Activated naive CD4-positive, alpha-beta T cell treated with anti-CD3 and anti-CD28 coated beads, Interleukin-2, amount 50 U/mL, for 72 hours (primary cell): ENCODE measurements around the gene NPDC1. TPM values are rescaled to one million over a fixed set of nuclear protein-coding genes. Genes with fewer than 3 reads are reported as not detected.

Experiments used
- ATAC-seq, 2 donors: fragments of 150-1000 bp; cut with Tn5 transposase; 2 replicates each; pipeline ENCODE4 v1.10.0; 2021; ENCODE audit warnings: mild to moderate bottlenecking in 2 of 2, moderate library complexity in 2 of 2
- DNase-seq, 2 donors: peaks; one replicate each; pipeline ENCODE4 v3.0.0; 2021 to 2022; ENCODE audit warnings: low spot score in 2 of 2
- H3K27ac Mint-ChIP-seq, 2 donors: one replicate each; pipeline ENCODE4 v1.8.0; 2022; ENCODE audit warnings: mild to moderate bottlenecking in 2 of 2, mixed read lengths in 2 of 2
- H3K36me3 Mint-ChIP-seq, 2 donors: one replicate each; pipeline ENCODE4 v1.8.0; 2022; ENCODE audit warnings: mixed read lengths in 2 of 2
- H3K9me3 Mint-ChIP-seq, 2 donors: one replicate each; pipeline ENCODE4 v1.8.0; 2022; ENCODE audit warnings: mixed read lengths in 2 of 2
- total RNA-seq, 2 donors: library from RNA; stranded (reverse); gene quantifications; one replicate each; pipeline ENCODE4 v1.2.3, GENCODE V29; 2022

Gene NPDC1
- total RNA-seq, 2 donors from 2014 or later: 29.4 to 34.2 TPM

GRCh38 chr9:137052293-137052692 is 6.3 kb upstream of the NPDC1 start:
- ATAC-seq (no peak), DNase-seq (no peak)
- Mint-ChIP-seq H3K27ac (no peak overlapping the region), H3K9me3 (no peaks in the 10 kb centered on the region), H3K36me3 (no peaks in the 10 kb centered on the region)

GRCh38 chr9:137051145-137051724 is 5.3 kb upstream of the NPDC1 start:
- Mint-ChIP-seq H3K9me3 (no peaks in the 10 kb centered on the region), H3K36me3 (no peaks in the 10 kb centered on the region), H3K27ac (no peak overlapping the region)
- ATAC-seq (no peak), DNase-seq (no peak)

- ATAC-seq (no peak), DNase-seq (no peak)
- Mint-ChIP-seq H3K36me3 (no peaks in the 10 kb centered on the region), H3K9me3 (no peaks in the 10 kb centered on the region), H3K27ac (no peak overlapping the region)
Observed at GRCh38 chr9:137050570-137050969, 4.6 kb upstream of the NPDC1 start.

- H3K27ac Mint-ChIP-seq: no peak overlapping the region
Observed at GRCh38 chr9:137049544-137050449, 3.8 kb upstream of the NPDC1 start.

GRCh38 chr9:137048655-137049543 is 2.9 kb upstream of the NPDC1 start:
- ATAC-seq: no peak
- H3K9me3 Mint-ChIP-seq: no peaks in the 10 kb centered on the region
- DNase-seq: no peak
- H3K27ac Mint-ChIP-seq: no peak overlapping the region
- no peaks in the 10 kb centered on the region for H3K36me3 Mint-ChIP-seq

More at GRCh38 chr9:137049544-137050449, 3.8 kb upstream of the NPDC1 start:
- peak; percentile 46 to 56 for ATAC-seq
- Mint-ChIP-seq H3K36me3 (no peaks in the 10 kb centered on the region), H3K9me3 (no peaks in the 10 kb centered on the region)
- peak in 1 of 2 donors; percentile 82 for DNase-seq

- Mint-ChIP-seq H3K36me3 (no peaks in the 10 kb centered on the region), H3K9me3 (no peaks in the 10 kb centered on the region), H3K27ac (no peak overlapping the region)
- peak; percentile 31 to 34 for ATAC-seq
- DNase-seq: no peak
Observed at GRCh38 chr9:137045294-137046087, 486 bp downstream of the NPDC1 start.

GRCh38 chr9:137044502-137045177 is 1.3 kb downstream of the NPDC1 start:
- no peak for ATAC-seq
- DNase-seq: no peak
- H3K9me3 Mint-ChIP-seq: no peaks in the 10 kb centered on the region
- no peaks in the 10 kb centered on the region for H3K36me3 Mint-ChIP-seq
- H3K27ac Mint-ChIP-seq: no peak overlapping the region

- DNase-seq (no peak), ATAC-seq (no peak)
- Mint-ChIP-seq H3K9me3 (no peaks in the 10 kb centered on the region), H3K27ac (no peak overlapping the region), H3K36me3 (no peaks in the 10 kb centered on the region)
Observed at GRCh38 chr9:137044037-137044436, 1.9 kb downstream of the NPDC1 start.

GRCh38 chr9:137042751-137043727 is 2.9 kb downstream of the NPDC1 start:
- Mint-ChIP-seq H3K27ac (no peak overlapping the region), H3K36me3 (no peaks in the 10 kb centered on the region)
- no peak for ATAC-seq

GRCh38 chr9:137041124-137041523 is 4.9 kb downstream of the NPDC1 start:
- Mint-ChIP-seq H3K36me3 (no peaks in the 10 kb centered on the region), H3K9me3 (no peaks in the 10 kb centered on the region), H3K27ac (no peak overlapping the region)
- DNase-seq (no peak), ATAC-seq (no peak)

More at GRCh38 chr9:137042751-137043727, 2.9 kb downstream of the NPDC1 start:
- DNase-seq: no peak
- no peaks in the 10 kb centered on the region for H3K9me3 Mint-ChIP-seq

GRCh38 chr9:137040568-137040967 is 5.4 kb downstream of the NPDC1 start:
- ATAC-seq (no peak), DNase-seq (no peak)
- no peaks in the 10 kb centered on the region for H3K9me3 Mint-ChIP-seq
- no peak overlapping the region for H3K27ac Mint-ChIP-seq
- H3K36me3 Mint-ChIP-seq: no peaks in the 10 kb centered on the region

- no peaks in the 10 kb centered on the region for H3K9me3 Mint-ChIP-seq
- H3K36me3 Mint-ChIP-seq: no peaks in the 10 kb centered on the region
Observed at GRCh38 chr9:137039611-137040366, 6.2 kb downstream of the NPDC1 start.

GRCh38 chr9:137038916-137039315 is 7.1 kb downstream of the NPDC1 start:
- no peak for ATAC-seq
- Mint-ChIP-seq H3K9me3 (no peaks in the 10 kb centered on the region), H3K27ac (no peak overlapping the region), H3K36me3 (no peaks in the 10 kb centered on the region)
- DNase-seq: no peak

More at GRCh38 chr9:137039611-137040366, 6.2 kb downstream of the NPDC1 start:
- no peak overlapping the region for H3K27ac Mint-ChIP-seq
- ATAC-seq: no peak
- DNase-seq: no peak

- DNase-seq (no peak), ATAC-seq (no peak)
- no peaks in the 10 kb centered on the region for H3K36me3 Mint-ChIP-seq
- H3K9me3 Mint-ChIP-seq: no peaks in the 10 kb centered on the region
- H3K27ac Mint-ChIP-seq: no peak overlapping the region
Observed at GRCh38 chr9:137037483-137037882, 8.5 kb downstream of the NPDC1 start.
